Panc1 (cell line): ENCODE measurements around the gene PIGS. TPM values are rescaled to one million over a fixed set of nuclear protein-coding genes. Genes with fewer than 3 reads are reported as not detected.

ENCODE experiments used
- ATAC-seq: fragments of 200-7000 bp; cut with Tn5 transposase; 2 replicates; pipeline ENCODE4 v1.9.1; 2020; ENCODE audit warnings: mild to moderate bottlenecking, moderate library complexity
- BruUV-seq: library from RNA; stranded (reverse); fragments of 400-500 nt; replicated peaks from 2 replicates; lab custom pipeline; 2021; lab: Mats Ljungman, UMichigan
- CTCF ChIA-PET: fragments of 300-600 bp; sonication (Branson Sonifier 250); formaldehyde crosslinking; loops from one replicate; lab custom pipeline; 2022; ENCODE audit warnings: antibody characterized with exemption; lab: Charles Lee
- POLR2A ChIA-PET: fragments of 300-600 bp; sonication (Branson Sonifier 250); formaldehyde crosslinking; loops from one replicate; lab custom pipeline; 2022; ENCODE audit warnings: antibody characterized with exemption; lab: Charles Lee
- DNase-seq: peaks from one replicate; pipeline ENCODE4 v3.0.0-alpha.2; 2010; ENCODE audit warnings: low read depth, low spot score
- H3K27ac ChIP-seq: 2 replicates; pipeline ENCODE4 v1.5.1; 2011; ENCODE audit warnings: mild to moderate bottlenecking, low read length, inconsistent platforms
- H3K27me3 ChIP-seq: fragments of 200-500 bp; sonication (Bioruptor generic); 2 replicates; pipeline ENCODE4 v1.6.0; 2014; ENCODE audit warnings: low read length, inconsistent platforms; ENCODE audit not compliant: control insufficient read depth, insufficient read depth
- H3K36me3 ChIP-seq: fragments of 200-500 bp; sonication (Bioruptor generic); 2 replicates; pipeline ENCODE4 v1.5.1; 2014; ENCODE audit warnings: inconsistent platforms, mild to moderate bottlenecking, low read length, moderate library complexity; ENCODE audit not compliant: control insufficient read depth, insufficient read depth
- H3K4me1 ChIP-seq: 2 replicates; pipeline ENCODE4 v1.5.1; 2011; ENCODE audit warnings: inconsistent platforms, mild to moderate bottlenecking, low read length, moderate library complexity; ENCODE audit not compliant: control insufficient read depth, insufficient read depth
- H3K4me3 ChIP-seq, 2 experiments: 2 replicates each; pipeline ENCODE4 v1.5.1; 2011 to 2012; ENCODE audit warnings: low read depth in 2 of 2, low read length in 2 of 2, mild to moderate bottlenecking in 2 of 2, inconsistent platforms in 1 of 2, moderate library complexity in 1 of 2
- H3K9me3 ChIP-seq: fragments of 200-500 bp; sonication (Bioruptor generic); 2 replicates; pipeline ENCODE4 v1.5.1; 2014; ENCODE audit warnings: low read depth, mild to moderate bottlenecking, inconsistent platforms, low read length, moderate library complexity; ENCODE audit not compliant: control insufficient read depth, insufficient read depth
- CTCF ChIP-seq: fragments of 450-650 bp; IDR thresholded peaks from 2 replicates; pipeline ENCODE4 v1.5.1; 2017; ENCODE audit warnings: mild to moderate bottlenecking
- POLR2AphosphoS5 ChIP-seq: IDR thresholded peaks from 2 replicates; pipeline ENCODE4 v1.6.1; 2012; ENCODE audit warnings: mild to moderate bottlenecking, low read depth, low read length, moderate library complexity
- SIN3A ChIP-seq: IDR thresholded peaks from 2 replicates; pipeline ENCODE4 v1.6.1; 2012; ENCODE audit warnings: low read depth, mild to moderate bottlenecking, low read length, moderate library complexity, borderline replicate concordance; ENCODE audit not compliant: insufficient read depth
- TCF7L2 ChIP-seq: IDR thresholded peaks from 2 replicates; pipeline ENCODE4 v1.6.1; 2011; ENCODE audit warnings: mild to moderate bottlenecking, low read depth, low read length, inconsistent platforms
- in situ Hi-C: cut with HindIII; loops from 2 replicates; pipeline ENCODE4 v1.10.0; 2016; ENCODE audit warnings: low sequenced_read_pairs, low pct_unique_long_range_greater_than_20kb
- intact Hi-C: fragments of 100-400 bp; cut with micrococcal nuclease; formaldehyde crosslinking; loops from one replicate; pipeline ENCODE4 v1.10.0; 2022; ENCODE audit not compliant: unreplicated experiment
- total RNA-seq: library from RNA; stranded (reverse); gene quantifications from one replicate; pipeline ENCODE4 v1.2.1, GENCODE V29; 2021; ENCODE audit not compliant: unreplicated experiment
- TF ChIP-seq, protein P1 (sequence below), 2 experiments: IDR thresholded peaks; 2 replicates each; pipeline ENCODE4 v1.6.1; 2011 to 2012; ENCODE audit warnings: low read depth in 2 of 2, control low read depth in 1 of 2, low read length in 1 of 2, mild to moderate bottlenecking in 1 of 2, moderate library complexity in 1 of 2; ENCODE audit not compliant: insufficient read depth in 1 of 2

The PIGS gene
- total RNA-seq, 1 experiment from 2014 or later: 78.8 TPM

DNA sequence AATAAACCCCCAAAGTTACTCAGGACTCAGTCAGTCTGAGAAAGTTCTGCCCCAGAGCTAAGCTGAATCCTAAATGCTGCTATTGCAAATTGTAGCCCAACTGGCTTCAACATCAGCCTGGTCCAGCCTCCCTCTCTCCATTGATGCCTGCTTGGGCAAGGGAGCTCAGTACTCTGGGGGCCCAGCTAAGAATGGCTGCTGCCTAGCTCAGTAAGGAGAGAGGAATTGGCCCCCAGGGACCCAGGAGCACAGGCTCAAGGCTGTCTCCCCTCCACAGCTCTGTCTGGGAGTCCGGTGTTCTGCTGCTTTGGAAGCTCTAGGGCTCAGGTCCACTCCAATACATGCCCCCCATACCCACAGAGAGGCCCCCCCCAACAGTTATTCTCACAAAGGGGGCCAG lies 20.5 kb downstream of the PIGS start:
- ChIA-PET CTCF (interaction anchor here (0.6 to 0.7 kb wide), 2 partner anchors 19 to 197 kb away, joined by 3 read pairs; no protein-coding TSS in a partner anchor), POLR2A (no interaction called here)
- ATAC-seq (no peak), DNase-seq (no peak)
- Histone ChIP-seq H3K27me3 (no peaks in the 10 kb centered on the region), H3K9me3 (no peaks in the 10 kb centered on the region), H3K4me1 (peaks cover 9% of the 10 kb centered on the region; the same call in 1 of the 2 replicates), H3K27ac (no peak overlapping the region), H3K36me3 (no peaks in the 10 kb centered on the region), H3K4me3 (no peak overlapping the region)
- intact Hi-C loops: no loop called here
- TF ChIP-seq POLR2AphosphoS5 (no peak), TCF7L2 (no peak)
- TF ChIP-seq, protein P1, sequence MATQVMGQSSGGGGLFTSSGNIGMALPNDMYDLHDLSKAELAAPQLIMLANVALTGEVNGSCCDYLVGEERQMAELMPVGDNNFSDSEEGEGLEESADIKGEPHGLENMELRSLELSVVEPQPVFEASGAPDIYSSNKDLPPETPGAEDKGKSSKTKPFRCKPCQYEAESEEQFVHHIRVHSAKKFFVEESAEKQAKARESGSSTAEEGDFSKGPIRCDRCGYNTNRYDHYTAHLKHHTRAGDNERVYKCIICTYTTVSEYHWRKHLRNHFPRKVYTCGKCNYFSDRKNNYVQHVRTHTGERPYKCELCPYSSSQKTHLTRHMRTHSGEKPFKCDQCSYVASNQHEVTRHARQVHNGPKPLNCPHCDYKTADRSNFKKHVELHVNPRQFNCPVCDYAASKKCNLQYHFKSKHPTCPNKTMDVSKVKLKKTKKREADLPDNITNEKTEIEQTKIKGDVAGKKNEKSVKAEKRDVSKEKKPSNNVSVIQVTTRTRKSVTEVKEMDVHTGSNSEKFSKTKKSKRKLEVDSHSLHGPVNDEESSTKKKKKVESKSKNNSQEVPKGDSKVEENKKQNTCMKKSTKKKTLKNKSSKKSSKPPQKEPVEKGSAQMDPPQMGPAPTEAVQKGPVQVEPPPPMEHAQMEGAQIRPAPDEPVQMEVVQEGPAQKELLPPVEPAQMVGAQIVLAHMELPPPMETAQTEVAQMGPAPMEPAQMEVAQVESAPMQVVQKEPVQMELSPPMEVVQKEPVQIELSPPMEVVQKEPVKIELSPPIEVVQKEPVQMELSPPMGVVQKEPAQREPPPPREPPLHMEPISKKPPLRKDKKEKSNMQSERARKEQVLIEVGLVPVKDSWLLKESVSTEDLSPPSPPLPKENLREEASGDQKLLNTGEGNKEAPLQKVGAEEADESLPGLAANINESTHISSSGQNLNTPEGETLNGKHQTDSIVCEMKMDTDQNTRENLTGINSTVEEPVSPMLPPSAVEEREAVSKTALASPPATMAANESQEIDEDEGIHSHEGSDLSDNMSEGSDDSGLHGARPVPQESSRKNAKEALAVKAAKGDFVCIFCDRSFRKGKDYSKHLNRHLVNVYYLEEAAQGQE (IDR thresholded peaks at IDR 0.05; ENCODE audit: insufficient read depth in 1 of 2, low read depth in 2 of 2, low read length in 1 of 2): no peak
- TSS peak; percentile 40 for BruUV-seq
- in situ Hi-C loops: no loop called here

DNA sequence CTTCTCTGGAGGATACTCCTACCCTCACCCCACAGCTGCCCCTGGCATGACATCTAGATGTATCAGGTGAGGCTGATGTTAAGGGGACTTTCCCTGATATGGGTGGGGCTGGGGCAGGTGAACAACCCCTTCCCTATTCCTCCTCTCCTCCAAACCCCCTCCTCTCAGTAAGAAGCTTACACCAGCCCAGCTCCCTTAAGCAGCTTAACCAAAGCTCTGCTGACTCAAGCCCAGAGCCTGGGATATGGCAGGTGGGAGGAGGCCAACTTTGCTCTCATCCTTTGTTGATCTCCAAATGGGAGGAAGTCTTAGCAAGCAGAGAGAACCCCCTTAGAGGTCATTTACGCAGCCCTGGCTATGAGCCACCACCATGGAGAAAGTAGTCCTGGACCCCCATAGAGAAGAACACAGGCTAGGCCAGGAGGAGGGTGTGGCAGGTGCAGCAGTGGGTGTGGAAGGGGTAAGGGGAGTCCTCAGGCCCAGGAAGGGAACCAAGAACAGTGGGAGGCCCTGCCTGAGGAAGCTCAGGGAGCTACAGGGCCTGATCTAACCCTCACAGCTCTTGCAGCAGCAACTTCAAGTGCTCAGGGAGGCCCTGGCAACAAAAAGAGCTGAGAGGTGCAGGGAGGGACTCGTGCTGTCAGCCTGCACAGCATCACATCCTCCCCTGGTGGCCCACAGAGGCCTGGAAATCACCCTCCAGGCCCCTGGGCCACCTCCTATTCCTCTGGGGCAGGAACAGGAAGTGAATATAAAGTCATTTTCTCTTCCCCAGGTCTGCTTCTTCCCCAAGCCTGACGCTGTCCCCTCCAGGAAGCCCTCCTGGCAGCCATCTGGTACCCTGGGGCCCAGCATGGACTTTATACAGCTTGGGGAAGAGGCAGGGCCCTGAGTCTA lies 21.8 kb downstream of the PIGS start:
- peaks cover 9% of the 10 kb centered on the region; the same call in 1 of the 2 replicates for H3K4me1 ChIP-seq
- no peaks in the 10 kb centered on the region for H3K27me3 ChIP-seq
- BruUV-seq: no TSS peak
- ChIA-PET POLR2A (no interaction called here), CTCF (interaction anchor here (0.5 kb wide), 1 partner anchor 418 kb away, joined by 4 read pairs; no protein-coding TSS in a partner anchor)
- H3K9me3 ChIP-seq: no peaks in the 10 kb centered on the region
- H3K4me3 ChIP-seq: no peak overlapping the region
- intact Hi-C loops (no loop called here), in situ Hi-C loops (no loop called here)
- TF ChIP-seq SIN3A (no peak), POLR2AphosphoS5 (no peak), TCF7L2 (no peak), CTCF (no peak)
- TF ChIP-seq, protein P1 (IDR thresholded peaks at IDR 0.05; ENCODE audit: insufficient read depth in 1 of 2, low read depth in 2 of 2, low read length in 1 of 2): no peak
- DNase-seq: no peak
- no peaks in the 10 kb centered on the region for H3K36me3 ChIP-seq
- no peak overlapping the region for H3K27ac ChIP-seq
- ATAC-seq: no peak
